HG02642 (cell line): ENCODE results near the gene DNAI4.
"Not testable (repeated sequence)": the region's sequence is repeated elsewhere in the genome, so short reads cannot be mapped to it uniquely, and the experiment has no call there.

ENCODE experiments used
- ATAC-seq: cut with Tn5 transposase; IDR thresholded peaks from one replicate; pipeline ENCODE4 v1.9.1; 2021; ENCODE audit warnings: mild to moderate bottlenecking; ENCODE audit not compliant: unreplicated experiment, poor library complexity

The DNAI4 gene

GRCh38 chr1:66924756-66925557, at the start of gene DNAI4, which contains the start of gene MIER1:
Gene DNAI4, minus strand, starts transcription at chr1:66924856. Its CDS starts 25 bp downstream, at chr1:66924831.
Gene MIER1, plus strand, starts transcription at chr1:66924990. Its CDS starts 39 bp downstream, at chr1:66925029.
- ATAC-seq = peak; percentile 97

- no peak for ATAC-seq
Observed at GRCh38 chr1:66968574-66968973, 43.9 kb upstream of the DNAI4 start.

GRCh38 chr1:66966188-66966873, 41.7 kb upstream of the DNAI4 start:
- ATAC-seq = not testable (repeated sequence)

- ATAC-seq = no peak
Observed at GRCh38 chr1:66957938-66958337, 33.3 kb upstream of the DNAI4 start.

- ATAC-seq = peak; percentile 80
Observed at GRCh38 chr1:66954208-66954607, 29.6 kb upstream of the DNAI4 start.

GRCh38 chr1:66951513-66951912, 26.9 kb upstream of the DNAI4 start:
- ATAC-seq = no peak

GRCh38 chr1:66947267-66947666, 22.6 kb upstream of the DNAI4 start:
- ATAC-seq = no peak

GRCh38 chr1:66945316-66945715, 20.7 kb upstream of the DNAI4 start:
- no peak for ATAC-seq

GRCh38 chr1:66944330-66945274, 19.9 kb upstream of the DNAI4 start:
- no peak for ATAC-seq

GRCh38 chr1:66943361-66943969, 18.8 kb upstream of the DNAI4 start:
- ATAC-seq = no peak

GRCh38 chr1:66940981-66941380, 16.3 kb upstream of the DNAI4 start:
- ATAC-seq = no peak

GRCh38 chr1:66938613-66939012, 14.0 kb upstream of the DNAI4 start:
- ATAC-seq = no peak

GRCh38 chr1:66937529-66938234, 13.0 kb upstream of the DNAI4 start:
- no peak for ATAC-seq

- ATAC-seq = no peak
Observed at GRCh38 chr1:66933887-66934700, 9.4 kb upstream of the DNAI4 start.

GRCh38 chr1:66932291-66932690, 7.6 kb upstream of the DNAI4 start:
- no peak for ATAC-seq

GRCh38 chr1:66931590-66931989, 6.9 kb upstream of the DNAI4 start:
- ATAC-seq = no peak

GRCh38 chr1:66930823-66931174, 6.1 kb upstream of the DNAI4 start:
- ATAC-seq = no peak

GRCh38 chr1:66929999-66930822, 5.6 kb upstream of the DNAI4 start:
- ATAC-seq = peak; percentile 80
